Sigmoid colon (tissue), 7 donors: ENCODE data around the gene FASTK. TPM values are rescaled to one million over a fixed set of nuclear protein-coding genes. Genes with fewer than 3 reads are reported as not detected.
A peak's percentile ranks its signal among the peaks of the same experiment; 100 is the strongest.

ENCODE experiments used
- DNase-seq: peaks from one replicate; pipeline ENCODE4 v3.0.0-alpha.2; 2019
- H3K27ac ChIP-seq, 4 donors: fragments of 200-600 bp; sonication (generic); one replicate each; pipeline ENCODE4 v1.5.1; 2016 to 2019; ENCODE audit warnings: mild to moderate bottlenecking in 1 of 4
- H3K27me3 ChIP-seq, 3 donors: fragments of 200-600 bp; sonication (generic); one replicate each; pipeline ENCODE4 v1.5.1; 2019; ENCODE audit warnings: mild to moderate bottlenecking in 1 of 3
- H3K36me3 ChIP-seq, 4 donors: fragments of 200-600 bp; sonication (generic); one replicate each; pipeline ENCODE4 v1.5.1; 2016 to 2019
- H3K4me1 ChIP-seq, 4 donors: fragments of 200-600 bp; sonication (generic); one replicate each; pipeline ENCODE4 v1.5.1; 2017 to 2019
- H3K4me3 ChIP-seq, 4 donors: fragments of 200-600 bp; sonication (generic); one replicate each; pipeline ENCODE4 v1.5.1; 2017 to 2019; ENCODE audit warnings: mild to moderate bottlenecking in 2 of 4, moderate library complexity in 1 of 4
- H3K9me3 ChIP-seq, 4 donors: fragments of 200-600 bp in 3 of 4; sonication (generic) in 3 of 4; one replicate each; pipeline versions ENCODE4 v1.5.1 to v1.6.1; 2013 to 2019
- CTCF ChIP-seq, 4 experiments: fragments of 450-650 bp in 3 of 4; fragments of 200-600 bp in 1 of 4; IDR thresholded peaks; one replicate each; pipeline ENCODE4 v1.5.1; 2016 to 2019; ENCODE audit warnings: antibody characterized with exemption in 4 of 4, mild to moderate bottlenecking in 3 of 4, moderate library complexity in 2 of 4
- EP300 ChIP-seq, 4 donors: sonication (generic); formaldehyde crosslinking; IDR thresholded peaks; one replicate each; pipeline ENCODE4 v1.6.1; 2017; ENCODE audit warnings: antibody characterized with exemption in 4 of 4
- POLR2A ChIP-seq, 2 donors: fragments of 450-650 bp; IDR thresholded peaks; one replicate each; pipeline ENCODE4 v1.6.1; 2016; ENCODE audit warnings: antibody characterized with exemption in 2 of 2, mild to moderate bottlenecking in 2 of 2, moderate library complexity in 2 of 2
- POLR2AphosphoS5 ChIP-seq, 4 donors: sonication (generic); formaldehyde crosslinking; IDR thresholded peaks; one replicate each; pipeline ENCODE4 v1.6.1; 2017; ENCODE audit warnings: antibody characterized with exemption in 4 of 4
- WGBS, 2 donors: extraction: QIAGEN DNeasy Blood & Tissue Kit; methylation state at CpG; one replicate each; pipeline ENCODE4 v1.1.7; 2013; 5-methylcytosine and 5-hydroxymethylcytosine counted together
- intact Hi-C: fragments of 100-400 bp; cut with DNase I; formaldehyde crosslinking; loops from one replicate; pipeline ENCODE4 v1.15.1; 2023
- polyA plus RNA-seq, 3 donors: library from polyadenylated mRNA; stranded (reverse); fragments of 200-250 nt; gene quantifications; one replicate each; pipeline ENCODE4 v1.2.3, GENCODE V29; 2013
- total RNA-seq, 4 donors: library from RNA; depleted of rRNA; stranded (reverse); fragments of >200 nt; gene quantifications; one replicate each; pipeline ENCODE4 v1.1.0, GENCODE V29; 2016
- donor health status: healthy with polysubstance abuse.
- donor health status: Bipolar disorder and iron deficiency.
- donor health status: healthy.

The FASTK gene
- total and polyA plus RNA-seq, 7 donors = 61.3 to 124 (median 65.0) TPM

GRCh38 chr7:151088856-151089699, 8.5 kb upstream of the FASTK start:
- Histone ChIP-seq H3K36me3 (peaks cover 0 to 3% (median 1%) of the 10 kb centered on the region in 4 donors), H3K27me3 (no peaks in the 10 kb centered on the region), H3K4me1 (peaks cover 0 to 67% (median 55%) of the 10 kb centered on the region in 4 donors), H3K4me3 (peak overlapping the region; percentile 1 to 89 (median 50)), H3K27ac (peak overlapping the region; percentile 86 to 96 (median 88)), H3K9me3 (no peaks in the 10 kb centered on the region)
- intact Hi-C loops = loop anchor here (5.0 kb wide), 1 partner anchor 112 kb away; the partner anchor contains the start of gene KCNH2
- TF ChIP-seq EP300 (IDR thresholded peaks at IDR 0.05) = no peak
- TF ChIP-seq POLR2A (IDR thresholded peaks at IDR 0.05) = no peak
- no peak for TF ChIP-seq CTCF (IDR thresholded peaks at IDR 0.05)
- peak; percentile 6 to 67 (median 44) for TF ChIP-seq POLR2AphosphoS5 (IDR thresholded peaks at IDR 0.05)
- DNase-seq = peak; percentile 93
- 42 to 77% methylated on average over 30 of the region's 30 CpGs for WGBS, 2 donors

- Histone ChIP-seq H3K4me3 (peak overlapping the region; percentile 59 to 89 (median 74)), H3K9me3 (no peaks in the 10 kb centered on the region), H3K27me3 (no peaks in the 10 kb centered on the region), H3K36me3 (peaks cover 0 to 3% (median 1%) of the 10 kb centered on the region in 4 donors), H3K4me1 (peaks cover 0 to 72% (median 58%) of the 10 kb centered on the region in 4 donors), H3K27ac (peak overlapping the region; percentile 86 to 96 (median 88))
- intact Hi-C loops = loop anchor here (5.0 kb wide), 1 partner anchor 111 kb away; the partner anchor contains the start of gene KCNH2
- DNase-seq = no peak
- no peak for TF ChIP-seq CTCF (IDR thresholded peaks at IDR 0.05)
- TF ChIP-seq POLR2AphosphoS5 (IDR thresholded peaks at IDR 0.05) = no peak
- TF ChIP-seq EP300 (IDR thresholded peaks at IDR 0.05) = no peak
- no peak for TF ChIP-seq POLR2A (IDR thresholded peaks at IDR 0.05)
- 48 to 57% methylated on average over 16 of the region's 16 CpGs for WGBS, 2 donors
Observed at GRCh38 chr7:151088019-151088855, 7.6 kb upstream of the FASTK start.

GRCh38 chr7:151087245-151088018, 6.8 kb upstream of the FASTK start:
- Histone ChIP-seq H3K36me3 (peaks cover 0 to 3% (median under 1%) of the 10 kb centered on the region in 4 donors), H3K9me3 (no peaks in the 10 kb centered on the region), H3K4me1 (peaks cover 0 to 68% (median 63%) of the 10 kb centered on the region in 4 donors), H3K4me3 (peak overlapping the region; percentile 59 to 89 (median 74)), H3K27ac (peak overlapping the region; percentile 86 to 96 (median 88)), H3K27me3 (no peaks in the 10 kb centered on the region)
- 1 to 2% methylated on average over 70 of the region's 70 CpGs for WGBS, 2 donors
- intact Hi-C loops = loop anchor here (1.0 to 5.0 kb wide), 2 partner anchors 24 to 110 kb away; partner anchors contain the start of gene KCNH2
- DNase-seq = peak; percentile 84
- TF ChIP-seq POLR2AphosphoS5 (IDR thresholded peaks at IDR 0.05) (peak in 1 of 4 donors; percentile 48), EP300 (IDR thresholded peaks at IDR 0.05) (no peak), CTCF (IDR thresholded peaks at IDR 0.05) (peak in 2 of 4 experiments; percentile 2 to 13)

GRCh38 chr7:151086802-151087244, 6.2 kb upstream of the FASTK start:
- no peaks in the 10 kb centered on the region for H3K27me3 ChIP-seq
- 1% methylated on average over 52 to 55 of the region's 56 CpGs for WGBS, 2 donors
- H3K27ac ChIP-seq = peak overlapping the region; percentile 86 to 96 (median 88)
- peak overlapping the region; percentile 59 to 89 (median 74) for H3K4me3 ChIP-seq
- DNase-seq = no peak
- H3K4me1 ChIP-seq = peaks cover 0 to 72% (median 67%) of the 10 kb centered on the region in 4 donors
- peaks cover 0 to under 1% (median 0%) of the 10 kb centered on the region in 4 donors for H3K36me3 ChIP-seq
- TF ChIP-seq EP300 (IDR thresholded peaks at IDR 0.05) (no peak), CTCF (IDR thresholded peaks at IDR 0.05) (no peak), POLR2AphosphoS5 (IDR thresholded peaks at IDR 0.05) (no peak), POLR2A (IDR thresholded peaks at IDR 0.05) (no peak)
- no peaks in the 10 kb centered on the region for H3K9me3 ChIP-seq
- intact Hi-C loops = loop anchor here (1.0 to 5.0 kb wide), 3 partner anchors 24 to 110 kb away; partner anchors contain the start of genes KCNH2 and SLC4A2
